DND-41 (cell line): ENCODE results near the gene MPI.
"Not testable (repeated sequence)": the region's sequence is repeated elsewhere in the genome, so short reads cannot be mapped to it uniquely, and the experiment has no call there.

Experiments used
- ATAC-seq: fragments of 200-7000 bp; cut with Tn5 transposase; 3 replicates; pipeline ENCODE4 v1.9.1; 2021; ENCODE audit warnings: low read depth; ENCODE audit not compliant: insufficient read depth
- DNase-seq: peaks from one replicate; pipeline ENCODE4 v3.0.0-alpha.2; 2020
- H2AFZ ChIP-seq: 2 replicates; pipeline ENCODE4 v1.6.0; 2012; ENCODE audit warnings: low read depth, low read length
- H3K27ac ChIP-seq: 2 replicates; pipeline ENCODE4 v1.5.1; 2012; ENCODE audit warnings: low read length, inconsistent platforms
- H3K27me3 ChIP-seq: fragments of 200-600 bp; sonication (generic); 2 replicates; pipeline ENCODE4 v1.6.0; 2012; ENCODE audit warnings: low read length, mild to moderate bottlenecking, inconsistent platforms; ENCODE audit not compliant: insufficient read depth, poor library complexity
- H3K36me3 ChIP-seq: 2 replicates; pipeline ENCODE4 v1.5.1; 2012; ENCODE audit warnings: low read length, inconsistent platforms; ENCODE audit not compliant: insufficient read depth
- H3K4me1 ChIP-seq: 2 replicates; pipeline ENCODE4 v1.5.1; 2012; ENCODE audit warnings: mild to moderate bottlenecking, low read length; ENCODE audit not compliant: insufficient read depth
- H3K4me2 ChIP-seq: 2 replicates; pipeline ENCODE4 v1.6.0; 2012; ENCODE audit warnings: mild to moderate bottlenecking, moderate library complexity, low read length, inconsistent platforms; ENCODE audit not compliant: insufficient read depth
- H3K4me3 ChIP-seq, 2 experiments: fragments of 200-600 bp in 1 of 2; shearing (Covaris generic) in 1 of 2; 2 replicates each; pipeline ENCODE4 v1.5.1; 2012 to 2016; ENCODE audit warnings: inconsistent platforms in 2 of 2, low read length in 2 of 2, mild to moderate bottlenecking in 2 of 2, low read depth in 1 of 2, moderate library complexity in 1 of 2
- H3K79me2 ChIP-seq: 2 replicates; pipeline ENCODE4 v1.6.0; 2012; ENCODE audit warnings: low read length, inconsistent platforms; ENCODE audit not compliant: insufficient read depth
- H3K9ac ChIP-seq: 2 replicates; pipeline ENCODE4 v1.6.0; 2012; ENCODE audit warnings: low read depth, mild to moderate bottlenecking, inconsistent platforms, low read length, moderate library complexity
- H3K9me3 ChIP-seq: 2 replicates; pipeline ENCODE4 v1.5.1; 2012; ENCODE audit warnings: low read length, moderate library complexity, mild to moderate bottlenecking, inconsistent platforms; ENCODE audit not compliant: insufficient read depth, severe bottlenecking
- H4K20me1 ChIP-seq: 2 replicates; pipeline ENCODE4 v1.6.0; 2012; ENCODE audit warnings: low read length; ENCODE audit not compliant: insufficient read depth
- EZH2 ChIP-seq: IDR thresholded peaks from 3 replicates; pipeline ENCODE4 v1.6.1; 2012; ENCODE audit warnings: borderline replicate concordance, low read depth, mild to moderate bottlenecking, moderate library complexity, low read length, inconsistent platforms; ENCODE audit not compliant: severe bottlenecking
- TF ChIP-seq, protein P1 (sequence below): IDR thresholded peaks from 2 replicates; pipeline ENCODE4 v1.5.1; 2012; ENCODE audit warnings: borderline replicate concordance, low read length, moderate library complexity, mild to moderate bottlenecking; ENCODE audit not compliant: poor library complexity, severe bottlenecking; ENCODE audit errors: extremely low read depth

MPI gene

DNA sequence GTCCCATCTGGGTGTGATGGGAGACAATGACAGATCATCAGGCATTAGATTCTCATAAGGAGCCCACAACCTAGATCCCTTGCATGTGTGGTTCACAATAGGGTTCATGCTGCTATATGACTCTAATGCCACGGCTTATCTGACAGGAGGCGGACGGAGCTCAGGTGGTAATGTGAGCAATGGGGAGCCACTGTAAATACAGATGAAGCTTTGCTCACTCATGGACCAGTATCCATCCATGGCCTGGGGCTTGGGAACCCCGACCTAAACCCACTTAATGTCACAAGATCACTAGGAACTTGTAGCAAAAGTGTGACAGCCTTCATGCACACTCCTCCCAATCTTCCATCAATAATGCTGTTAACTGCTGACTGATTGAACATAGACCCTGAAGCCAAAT is 18.8 kb downstream of the MPI start:
- H3K4me3 ChIP-seq: no peak overlapping the region
- TF ChIP-seq, protein P1, sequence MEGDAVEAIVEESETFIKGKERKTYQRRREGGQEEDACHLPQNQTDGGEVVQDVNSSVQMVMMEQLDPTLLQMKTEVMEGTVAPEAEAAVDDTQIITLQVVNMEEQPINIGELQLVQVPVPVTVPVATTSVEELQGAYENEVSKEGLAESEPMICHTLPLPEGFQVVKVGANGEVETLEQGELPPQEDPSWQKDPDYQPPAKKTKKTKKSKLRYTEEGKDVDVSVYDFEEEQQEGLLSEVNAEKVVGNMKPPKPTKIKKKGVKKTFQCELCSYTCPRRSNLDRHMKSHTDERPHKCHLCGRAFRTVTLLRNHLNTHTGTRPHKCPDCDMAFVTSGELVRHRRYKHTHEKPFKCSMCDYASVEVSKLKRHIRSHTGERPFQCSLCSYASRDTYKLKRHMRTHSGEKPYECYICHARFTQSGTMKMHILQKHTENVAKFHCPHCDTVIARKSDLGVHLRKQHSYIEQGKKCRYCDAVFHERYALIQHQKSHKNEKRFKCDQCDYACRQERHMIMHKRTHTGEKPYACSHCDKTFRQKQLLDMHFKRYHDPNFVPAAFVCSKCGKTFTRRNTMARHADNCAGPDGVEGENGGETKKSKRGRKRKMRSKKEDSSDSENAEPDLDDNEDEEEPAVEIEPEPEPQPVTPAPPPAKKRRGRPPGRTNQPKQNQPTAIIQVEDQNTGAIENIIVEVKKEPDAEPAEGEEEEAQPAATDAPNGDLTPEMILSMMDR: no peak
- no peak for TF ChIP-seq EZH2
- ATAC-seq: no peak
- H3K27ac ChIP-seq: no peak overlapping the region
- H3K4me2 ChIP-seq: no peak overlapping the region
- peaks cover 24% of the 10 kb centered on the region for H3K4me1 ChIP-seq
- no peaks in the 10 kb centered on the region for H3K9me3 ChIP-seq
- no peak for DNase-seq
- H3K9ac ChIP-seq: no peak overlapping the region
- H4K20me1 ChIP-seq: no peaks in the 10 kb centered on the region
- no peak overlapping the region for H2AFZ ChIP-seq
- no peaks in the 10 kb centered on the region for H3K27me3 ChIP-seq
- peaks cover 22% of the 10 kb centered on the region for H3K79me2 ChIP-seq
- H3K36me3 ChIP-seq: peaks cover 16% of the 10 kb centered on the region

DNA sequence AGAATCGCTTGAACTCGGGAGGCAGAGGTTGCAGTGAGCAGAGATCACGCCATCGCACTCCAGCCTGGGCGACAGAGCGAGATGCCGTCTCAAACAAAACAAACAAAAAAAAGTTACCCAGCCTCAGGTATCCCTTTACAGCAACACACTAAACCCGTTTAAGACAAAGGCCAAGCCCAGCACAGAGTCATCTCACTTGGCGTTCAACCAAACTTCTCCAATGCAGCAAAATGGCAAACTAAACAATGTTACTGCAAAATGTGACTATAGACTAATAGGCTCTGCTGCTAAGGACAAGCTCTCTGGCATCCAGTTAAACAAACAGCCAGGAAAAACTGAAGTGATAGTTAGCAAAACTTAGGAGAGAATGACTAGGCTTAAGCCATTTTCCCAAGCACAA is 23.2 kb downstream of the MPI start:
- Histone ChIP-seq H3K36me3 (peaks cover 23% of the 10 kb centered on the region), H3K4me1 (no peaks in the 10 kb centered on the region), H4K20me1 (no peaks in the 10 kb centered on the region), H3K4me3 (no peak overlapping the region), H3K9ac (no peak overlapping the region), H3K4me2 (no peak overlapping the region), H3K27ac (no peak overlapping the region), H3K27me3 (no peaks in the 10 kb centered on the region), H3K79me2 (no peaks in the 10 kb centered on the region), H2AFZ (no peak overlapping the region), H3K9me3 (no peaks in the 10 kb centered on the region)
- TF ChIP-seq, protein P1: no peak
- no peak for TF ChIP-seq EZH2
- DNase-seq: no peak
- no peak for ATAC-seq

DNA sequence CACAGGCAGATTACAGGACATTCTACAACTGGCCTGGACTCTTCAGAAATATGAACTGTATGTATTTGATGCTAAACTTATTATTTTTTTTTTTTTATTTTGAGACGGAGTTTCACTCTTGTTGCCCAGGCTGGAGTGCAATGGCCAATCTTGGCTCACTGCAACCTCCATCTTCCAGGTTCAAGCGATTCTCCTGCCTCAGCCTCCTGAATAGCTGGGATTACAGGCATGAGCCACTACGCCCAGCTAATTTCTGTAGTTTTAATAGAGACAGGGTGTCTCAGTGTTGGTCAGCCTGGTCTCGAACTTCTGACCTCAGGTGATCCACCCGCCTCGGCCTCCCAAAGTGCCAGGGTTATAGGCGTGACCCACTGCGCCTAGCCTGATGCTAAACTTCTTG is 24.0 kb downstream of the MPI start:
- H3K9me3 ChIP-seq, H3K27ac ChIP-seq, H3K4me2 ChIP-seq, H3K27me3 ChIP-seq, DNase-seq, H3K79me2 ChIP-seq, H3K4me3 ChIP-seq, H4K20me1 ChIP-seq, H3K4me1 ChIP-seq, ATAC-seq, H3K9ac ChIP-seq, H2AFZ ChIP-seq: not testable (repeated sequence)
- peaks cover 29% of the 10 kb centered on the region for H3K36me3 ChIP-seq

DNA sequence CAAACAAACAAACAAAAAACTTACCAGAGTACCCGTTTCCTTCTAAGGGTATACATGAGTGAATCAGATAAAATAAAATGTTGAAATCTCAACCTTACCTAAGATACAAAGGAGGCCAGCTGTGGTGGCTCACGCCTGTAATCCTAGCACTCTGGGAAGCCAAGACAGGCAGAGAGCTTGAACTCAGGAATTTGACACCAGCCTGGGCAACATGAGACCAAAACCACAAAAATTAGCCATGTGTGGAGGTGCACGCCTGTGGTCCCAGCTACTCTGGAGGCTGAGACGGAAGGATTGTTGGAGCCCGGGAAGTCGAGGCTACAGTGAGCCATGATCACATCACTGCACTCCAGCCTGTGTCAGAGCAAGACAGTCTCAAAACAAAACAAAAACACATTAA is 27.8 kb downstream of the MPI start:
- Histone ChIP-seq H3K27me3 (no peaks in the 10 kb centered on the region), H3K36me3 (peaks cover 56% of the 10 kb centered on the region), H3K9ac (no peak overlapping the region), H3K27ac (no peak overlapping the region), H2AFZ (no peak overlapping the region), H3K79me2 (no peaks in the 10 kb centered on the region), H3K4me3 (no peak overlapping the region), H3K4me1 (no peaks in the 10 kb centered on the region), H3K9me3 (no peaks in the 10 kb centered on the region), H3K4me2 (no peak overlapping the region), H4K20me1 (no peaks in the 10 kb centered on the region)
- ATAC-seq: no peak
- no peak for TF ChIP-seq EZH2
- TF ChIP-seq, protein P1: no peak
- DNase-seq: no peak
